DND-41 (cell line): Measurements from ENCODE around the gene TMEM9.

Source experiments
- ATAC-seq: fragments of 200-7000 bp; cut with Tn5 transposase; 3 replicates; pipeline ENCODE4 v1.9.1; 2021; ENCODE audit warnings: low read depth; ENCODE audit not compliant: insufficient read depth
- DNase-seq: peaks from one replicate; pipeline ENCODE4 v3.0.0-alpha.2; 2020
- H2AFZ ChIP-seq: 2 replicates; pipeline ENCODE4 v1.6.0; 2012; ENCODE audit warnings: low read depth, low read length
- H3K27ac ChIP-seq: 2 replicates; pipeline ENCODE4 v1.5.1; 2012; ENCODE audit warnings: low read length, inconsistent platforms
- H3K27me3 ChIP-seq: fragments of 200-600 bp; sonication (generic); 2 replicates; pipeline ENCODE4 v1.6.0; 2012; ENCODE audit warnings: low read length, mild to moderate bottlenecking, inconsistent platforms; ENCODE audit not compliant: insufficient read depth, poor library complexity
- H3K36me3 ChIP-seq: 2 replicates; pipeline ENCODE4 v1.5.1; 2012; ENCODE audit warnings: low read length, inconsistent platforms; ENCODE audit not compliant: insufficient read depth
- H3K4me1 ChIP-seq: 2 replicates; pipeline ENCODE4 v1.5.1; 2012; ENCODE audit warnings: mild to moderate bottlenecking, low read length; ENCODE audit not compliant: insufficient read depth
- H3K4me2 ChIP-seq: 2 replicates; pipeline ENCODE4 v1.6.0; 2012; ENCODE audit warnings: mild to moderate bottlenecking, moderate library complexity, low read length, inconsistent platforms; ENCODE audit not compliant: insufficient read depth
- H3K4me3 ChIP-seq, 2 experiments: fragments of 200-600 bp in 1 of 2; shearing (Covaris generic) in 1 of 2; 2 replicates each; pipeline ENCODE4 v1.5.1; 2012 to 2016; ENCODE audit warnings: inconsistent platforms in 2 of 2, low read length in 2 of 2, mild to moderate bottlenecking in 2 of 2, low read depth in 1 of 2, moderate library complexity in 1 of 2
- H3K79me2 ChIP-seq: 2 replicates; pipeline ENCODE4 v1.6.0; 2012; ENCODE audit warnings: low read length, inconsistent platforms; ENCODE audit not compliant: insufficient read depth
- H3K9ac ChIP-seq: 2 replicates; pipeline ENCODE4 v1.6.0; 2012; ENCODE audit warnings: low read depth, mild to moderate bottlenecking, inconsistent platforms, low read length, moderate library complexity
- H3K9me3 ChIP-seq: 2 replicates; pipeline ENCODE4 v1.5.1; 2012; ENCODE audit warnings: low read length, moderate library complexity, mild to moderate bottlenecking, inconsistent platforms; ENCODE audit not compliant: insufficient read depth, severe bottlenecking
- H4K20me1 ChIP-seq: 2 replicates; pipeline ENCODE4 v1.6.0; 2012; ENCODE audit warnings: low read length; ENCODE audit not compliant: insufficient read depth
- EZH2 ChIP-seq: IDR thresholded peaks from 3 replicates; pipeline ENCODE4 v1.6.1; 2012; ENCODE audit warnings: borderline replicate concordance, low read depth, mild to moderate bottlenecking, moderate library complexity, low read length, inconsistent platforms; ENCODE audit not compliant: severe bottlenecking
- TF ChIP-seq, protein P1 (sequence below): IDR thresholded peaks from 2 replicates; pipeline ENCODE4 v1.5.1; 2012; ENCODE audit warnings: borderline replicate concordance, low read length, moderate library complexity, mild to moderate bottlenecking; ENCODE audit not compliant: poor library complexity, severe bottlenecking; ENCODE audit errors: extremely low read depth

TMEM9 gene

DNA sequence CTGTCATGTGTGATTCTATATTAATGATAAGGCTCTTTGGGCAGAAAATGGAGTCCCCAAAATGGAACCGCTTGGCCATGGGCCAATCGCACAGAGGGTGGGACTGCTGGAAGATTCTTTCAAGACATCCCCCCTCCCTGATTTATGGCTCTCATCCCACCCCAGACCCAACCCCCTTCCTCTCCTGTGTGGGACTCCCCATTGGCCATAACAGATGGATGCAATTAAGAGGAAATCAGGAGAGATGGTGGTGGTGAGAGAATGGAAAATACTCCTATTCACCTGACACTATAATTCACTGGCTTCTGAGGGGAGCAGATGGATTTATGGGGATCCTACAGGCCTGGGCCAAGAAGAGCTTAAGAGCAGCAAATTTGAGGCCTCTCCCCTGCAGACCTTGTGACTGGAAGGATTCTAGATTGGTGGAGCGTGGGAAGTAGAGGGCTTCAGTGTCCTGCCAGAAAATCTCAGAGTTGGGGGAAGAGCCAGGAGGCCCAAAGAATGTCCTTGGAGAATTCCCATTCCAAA is 38.1 kb upstream of the TMEM9 start:
- Histone ChIP-seq H3K4me2 (no peak overlapping the region), H3K27me3 (peaks cover 24% of the 10 kb centered on the region), H3K9ac (no peak overlapping the region), H3K79me2 (no peaks in the 10 kb centered on the region), H3K9me3 (no peaks in the 10 kb centered on the region), H3K27ac (no peak overlapping the region), H3K4me1 (no peaks in the 10 kb centered on the region), H4K20me1 (peaks cover 4% of the 10 kb centered on the region; the same call in 1 of the 2 replicates), H3K4me3 (no peak overlapping the region), H3K36me3 (no peaks in the 10 kb centered on the region), H2AFZ (no peak overlapping the region)
- TF ChIP-seq, protein P1, sequence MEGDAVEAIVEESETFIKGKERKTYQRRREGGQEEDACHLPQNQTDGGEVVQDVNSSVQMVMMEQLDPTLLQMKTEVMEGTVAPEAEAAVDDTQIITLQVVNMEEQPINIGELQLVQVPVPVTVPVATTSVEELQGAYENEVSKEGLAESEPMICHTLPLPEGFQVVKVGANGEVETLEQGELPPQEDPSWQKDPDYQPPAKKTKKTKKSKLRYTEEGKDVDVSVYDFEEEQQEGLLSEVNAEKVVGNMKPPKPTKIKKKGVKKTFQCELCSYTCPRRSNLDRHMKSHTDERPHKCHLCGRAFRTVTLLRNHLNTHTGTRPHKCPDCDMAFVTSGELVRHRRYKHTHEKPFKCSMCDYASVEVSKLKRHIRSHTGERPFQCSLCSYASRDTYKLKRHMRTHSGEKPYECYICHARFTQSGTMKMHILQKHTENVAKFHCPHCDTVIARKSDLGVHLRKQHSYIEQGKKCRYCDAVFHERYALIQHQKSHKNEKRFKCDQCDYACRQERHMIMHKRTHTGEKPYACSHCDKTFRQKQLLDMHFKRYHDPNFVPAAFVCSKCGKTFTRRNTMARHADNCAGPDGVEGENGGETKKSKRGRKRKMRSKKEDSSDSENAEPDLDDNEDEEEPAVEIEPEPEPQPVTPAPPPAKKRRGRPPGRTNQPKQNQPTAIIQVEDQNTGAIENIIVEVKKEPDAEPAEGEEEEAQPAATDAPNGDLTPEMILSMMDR = no peak
- TF ChIP-seq EZH2 = no peak
- ATAC-seq (no peak), DNase-seq (no peak)

DNA sequence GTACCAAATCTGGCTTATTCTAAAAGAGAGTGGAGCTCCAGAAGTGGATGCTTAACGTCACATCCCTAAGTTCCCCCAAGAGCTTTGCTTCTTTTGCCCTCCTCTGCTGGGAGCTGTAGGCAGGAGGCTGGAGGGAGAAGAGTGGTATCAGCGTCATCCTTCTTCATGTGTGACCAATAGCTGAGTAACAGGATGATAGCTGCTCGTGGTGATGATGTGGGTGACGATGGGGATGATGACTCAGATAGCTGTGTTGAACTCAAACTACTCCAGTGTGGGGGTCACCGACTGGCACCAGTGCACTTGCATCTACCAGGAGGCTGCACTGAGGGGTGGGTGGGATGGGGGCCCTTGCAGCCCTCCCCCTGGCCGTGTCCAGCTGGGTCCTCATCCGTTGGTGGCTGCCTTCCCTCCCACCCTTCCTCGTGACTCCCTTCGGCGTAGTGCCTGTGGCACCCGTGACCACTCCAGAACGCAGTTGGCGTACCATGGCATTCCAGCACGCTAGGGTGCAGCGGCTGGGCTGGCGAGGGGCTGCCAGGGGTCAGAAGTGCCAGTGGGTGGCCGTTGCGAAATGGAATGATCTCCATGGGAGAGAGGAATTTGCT is 37.5 kb upstream of the TMEM9 start:
- Histone ChIP-seq H3K4me1 (no peaks in the 10 kb centered on the region), H4K20me1 (peaks cover 4% of the 10 kb centered on the region; the same call in 1 of the 2 replicates), H3K9ac (no peak overlapping the region), H3K9me3 (no peaks in the 10 kb centered on the region), H3K27ac (no peak overlapping the region), H3K79me2 (no peaks in the 10 kb centered on the region), H3K4me2 (no peak overlapping the region), H3K4me3 (no peak overlapping the region), H2AFZ (no peak overlapping the region), H3K36me3 (no peaks in the 10 kb centered on the region), H3K27me3 (peaks cover 24% of the 10 kb centered on the region)
- no peak for TF ChIP-seq EZH2
- TF ChIP-seq, protein P1 = no peak
- ATAC-seq = no peak
- DNase-seq = no peak

DNA sequence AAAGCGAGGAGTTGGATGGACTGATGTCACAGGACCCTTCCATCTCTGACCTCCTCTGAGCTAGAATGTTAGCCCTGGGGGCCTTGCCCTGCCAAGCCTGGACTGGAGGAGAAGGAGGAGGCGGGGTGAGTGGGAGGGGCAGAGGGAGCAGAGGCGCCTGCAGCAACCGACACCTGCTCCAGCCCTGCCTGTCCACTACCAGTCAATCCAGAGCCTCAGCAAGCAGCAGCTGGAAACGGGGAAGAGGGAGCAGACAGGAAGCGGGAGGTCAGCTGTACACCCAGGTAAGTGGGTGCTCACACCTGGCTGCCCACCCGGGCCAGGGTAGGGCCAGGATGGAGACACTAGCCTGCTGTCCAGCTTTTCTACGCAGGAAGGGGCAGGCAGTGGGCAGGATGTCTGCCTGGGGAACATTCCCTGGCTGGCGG is 36.4 kb upstream of the TMEM9 start, which contains the start of gene IGFN1:
IGFN1 (plus strand) TSS at position 201 of the 428 bp plus-strand sequence. CDS start 2,470 bp downstream, outside the sequence.
- no peak for ATAC-seq
- H3K27ac ChIP-seq = no peak within 1 kb of the TSS

More for the DNA sequence above, 36.4 kb upstream of the TMEM9 start, which contains the start of gene IGFN1:
- H3K4me1 ChIP-seq = no peaks in the 10 kb centered on the region
- H3K4me3 ChIP-seq = no peak within 1 kb of the TSS
- no peaks in the 10 kb centered on the region for H3K9me3 ChIP-seq
- TF ChIP-seq, protein P1 = no peak
- TF ChIP-seq EZH2 = no peak
- H3K27me3 ChIP-seq = peaks cover 26% of the 10 kb centered on the region
- no peak for DNase-seq
- no peak within 1 kb of the TSS for H3K9ac ChIP-seq
- no peaks in the 10 kb centered on the region for H3K79me2 ChIP-seq
- H3K36me3 ChIP-seq = no peaks in the 10 kb centered on the region
- no peak within 1 kb of the TSS for H3K4me2 ChIP-seq
- peaks cover 4% of the 10 kb centered on the region; the same call in 1 of the 2 replicates for H4K20me1 ChIP-seq
- no peak within 1 kb of the TSS for H2AFZ ChIP-seq
